Activated CD8-positive, alpha-beta memory T cell treated with anti-CD3 and anti-CD28 coated beads for 24 hours (primary cell): ENCODE results near the gene HOXC13.

Source experiments
- DNase-seq: peaks from one replicate; pipeline ENCODE4 v3.0.0-alpha.2; 2020

HOXC13 gene

GRCh38 chr12:53955036-53955775, 16.6 kb downstream of the HOXC13 start:
- DNase-seq: no peak

- DNase-seq: no peak
These were observed 17.2 kb downstream of the HOXC13 start for GRCh38 chr12:53955776-53956250.

- no peak for DNase-seq
These were observed 17.7 kb downstream of the HOXC13 start for GRCh38 chr12:53956251-53956887.

DNA sequence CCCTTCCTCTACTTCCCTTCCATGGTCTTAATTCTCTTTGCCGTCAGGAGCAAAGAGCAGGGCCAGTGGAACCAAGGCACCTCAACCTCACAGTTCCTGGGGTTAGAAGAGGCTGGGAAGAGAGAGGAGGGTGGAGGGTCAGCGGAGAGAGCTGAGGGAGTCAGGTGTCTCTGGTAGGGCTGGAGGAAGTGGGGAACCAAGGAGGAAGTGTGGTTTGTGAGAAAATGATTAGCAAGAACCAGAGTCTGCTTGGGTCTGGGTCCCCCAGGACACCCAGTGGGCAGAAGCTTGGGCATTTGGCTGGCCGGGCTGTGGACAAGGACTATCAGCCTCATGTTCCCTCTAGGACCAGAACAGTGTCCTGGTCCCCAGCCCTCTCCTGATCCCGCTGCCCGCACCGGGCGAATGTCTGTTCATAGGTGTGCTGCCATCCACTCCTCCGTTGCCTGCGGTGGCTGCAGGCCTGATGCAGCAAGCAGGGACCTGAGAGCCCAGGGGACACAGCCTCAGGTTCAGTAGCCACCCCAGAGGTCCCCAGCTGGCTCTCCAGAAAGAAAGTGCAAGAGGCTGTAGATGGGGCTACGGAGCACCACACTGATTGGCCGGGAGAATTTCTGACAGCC, 18.4 kb downstream of the HOXC13 start:
- no peak for DNase-seq

DNA sequence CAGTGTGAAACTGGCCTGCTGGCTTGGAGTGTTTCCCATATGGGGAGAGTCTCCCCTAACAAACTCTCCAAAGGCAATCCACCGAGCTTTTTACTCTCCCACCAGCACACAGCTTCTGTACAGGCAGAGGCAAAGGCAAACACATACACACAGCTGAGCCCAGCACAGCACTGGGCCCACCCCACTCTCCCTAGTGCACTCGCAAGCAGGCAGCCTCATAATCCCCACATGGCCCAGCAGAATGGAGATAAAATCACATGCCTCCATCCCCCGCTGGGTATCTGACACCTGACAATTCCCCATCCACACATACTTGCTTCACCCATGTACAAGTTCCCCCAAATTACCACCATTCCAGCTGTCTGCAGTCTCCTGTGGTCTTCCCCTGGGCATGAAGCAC, 19.5 kb downstream of the HOXC13 start:
- DNase-seq: no peak

DNA sequence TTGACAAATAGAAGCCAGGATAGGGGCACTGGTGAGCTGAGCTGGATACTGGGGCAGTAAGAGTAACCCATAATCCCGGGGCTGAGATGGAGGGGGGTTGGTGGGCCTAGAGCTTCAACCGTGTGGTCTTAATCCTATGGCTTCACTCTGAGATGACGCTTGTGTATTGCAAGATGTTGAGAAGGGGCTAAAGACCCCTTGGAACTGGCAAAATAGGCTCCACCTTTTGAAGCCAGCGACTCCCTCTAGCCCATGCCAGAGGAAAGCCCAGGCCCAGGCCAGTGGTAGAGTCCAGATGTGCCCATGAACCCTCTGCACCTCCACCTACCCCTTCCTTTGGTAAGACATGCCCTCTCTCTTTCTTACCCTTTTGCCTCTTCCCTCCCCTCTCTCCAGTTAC, 20.7 kb downstream of the HOXC13 start:
- no peak for DNase-seq

- no peak for DNase-seq
These were observed 21.8 kb downstream of the HOXC13 start for GRCh38 chr12:53960187-53961024.

DNA sequence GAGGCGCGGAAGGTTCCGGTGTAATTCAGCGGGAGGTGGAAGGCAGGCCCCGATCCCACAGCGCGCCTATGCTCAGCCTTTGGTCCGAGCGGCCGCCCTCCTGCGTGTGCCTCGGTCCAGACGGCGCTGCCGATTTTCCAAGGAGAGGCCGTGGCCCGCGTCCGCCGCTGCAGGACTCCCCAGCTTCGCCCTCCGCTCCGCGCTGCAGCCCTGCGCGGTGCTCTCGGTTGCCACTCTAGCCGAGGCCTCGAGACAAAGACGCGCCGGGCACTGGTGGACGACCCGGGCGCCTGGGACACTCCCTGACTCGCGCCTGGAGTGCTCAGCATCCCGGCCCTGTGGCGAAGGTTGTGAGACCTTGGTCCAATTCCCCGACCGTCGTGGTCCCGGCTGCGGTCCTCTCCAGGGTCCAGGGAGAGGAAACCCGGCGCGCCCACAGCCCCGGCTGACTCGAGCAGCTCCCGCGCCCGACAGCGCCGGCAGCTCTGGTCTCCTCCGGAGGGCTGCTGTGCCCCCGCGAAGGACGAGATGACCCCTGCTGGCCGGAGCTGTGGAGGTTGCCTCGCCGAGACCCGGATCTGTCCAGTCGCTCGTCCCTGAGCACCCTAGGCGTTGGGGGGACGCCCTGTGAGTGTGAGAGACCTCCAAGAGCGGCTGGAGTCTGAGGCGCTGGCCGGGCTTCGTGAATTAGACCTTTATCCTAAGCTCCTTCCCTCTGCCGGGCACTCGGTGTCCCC, 22.6 kb downstream of the HOXC13 start:
- no peak for DNase-seq

- DNase-seq: no peak
These were observed 24.4 kb downstream of the HOXC13 start for GRCh38 chr12:53963005-53963404.

DNA sequence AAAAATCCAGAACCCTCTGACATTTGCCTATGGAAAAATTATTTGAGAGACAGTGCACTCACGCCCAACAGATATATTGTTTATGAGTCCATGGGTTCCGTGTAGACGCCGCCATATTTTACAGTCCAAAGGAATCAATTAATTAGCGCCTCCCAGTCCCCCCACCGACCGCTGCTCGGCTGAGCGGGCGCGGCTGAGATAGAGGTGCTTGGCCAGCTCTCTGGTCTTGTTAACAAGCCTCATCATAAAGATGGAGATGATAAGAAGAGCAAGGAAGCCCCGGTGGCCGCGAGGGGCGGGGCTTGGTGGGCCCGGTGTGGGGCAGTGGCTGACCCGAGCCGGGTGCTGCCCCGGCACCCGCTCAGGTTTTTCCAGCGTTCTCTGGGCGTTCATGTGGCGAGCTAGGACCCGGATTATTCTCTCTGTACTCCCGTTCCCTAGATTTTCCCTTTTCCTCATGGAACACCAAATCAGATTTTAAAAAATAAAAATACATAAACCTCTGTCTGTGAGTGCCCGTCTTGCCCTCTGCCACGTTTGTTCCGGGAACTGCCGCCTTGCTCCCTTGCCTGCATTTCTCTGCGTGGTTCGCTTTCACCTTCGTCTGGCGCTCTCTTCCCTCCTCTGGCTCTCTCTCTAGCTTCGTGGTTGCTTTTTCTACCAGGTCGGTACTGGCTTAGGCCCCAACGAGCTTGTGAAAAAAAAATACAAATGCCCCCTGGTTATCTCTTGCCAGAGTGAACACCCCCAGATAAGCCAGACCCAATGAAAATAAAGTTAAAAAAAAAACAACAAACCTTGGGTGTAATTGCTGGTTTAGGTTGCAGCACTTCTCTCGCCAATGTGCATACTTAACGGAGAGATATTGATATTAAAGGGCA, 25.0 kb downstream of the HOXC13 start:
- no peak for DNase-seq

DNA sequence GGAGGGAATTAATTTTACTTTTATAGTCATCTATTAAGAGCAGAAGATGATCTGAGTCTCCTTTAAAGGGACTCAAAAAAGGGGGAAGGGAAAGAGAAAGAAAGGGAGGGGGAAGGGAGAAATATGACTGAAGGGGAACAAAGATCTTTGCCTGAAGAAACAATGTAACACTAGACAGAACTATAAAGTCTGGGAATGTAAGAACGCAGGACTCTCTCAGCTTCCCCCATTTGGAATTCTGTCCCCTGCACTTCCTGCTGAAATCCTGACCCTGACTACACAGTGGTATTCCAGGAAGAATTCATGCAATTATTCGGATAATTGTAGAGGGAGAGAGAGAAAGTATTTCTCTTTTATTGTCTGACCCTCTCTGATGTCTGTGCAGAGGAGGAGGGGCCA, 25.7 kb downstream of the HOXC13 start:
- no peak for DNase-seq

- no peak for DNase-seq
These were observed 26.9 kb downstream of the HOXC13 start for GRCh38 chr12:53965281-53966084.

- no peak for DNase-seq
These were observed 27.4 kb downstream of the HOXC13 start for GRCh38 chr12:53966085-53966384.

DNA sequence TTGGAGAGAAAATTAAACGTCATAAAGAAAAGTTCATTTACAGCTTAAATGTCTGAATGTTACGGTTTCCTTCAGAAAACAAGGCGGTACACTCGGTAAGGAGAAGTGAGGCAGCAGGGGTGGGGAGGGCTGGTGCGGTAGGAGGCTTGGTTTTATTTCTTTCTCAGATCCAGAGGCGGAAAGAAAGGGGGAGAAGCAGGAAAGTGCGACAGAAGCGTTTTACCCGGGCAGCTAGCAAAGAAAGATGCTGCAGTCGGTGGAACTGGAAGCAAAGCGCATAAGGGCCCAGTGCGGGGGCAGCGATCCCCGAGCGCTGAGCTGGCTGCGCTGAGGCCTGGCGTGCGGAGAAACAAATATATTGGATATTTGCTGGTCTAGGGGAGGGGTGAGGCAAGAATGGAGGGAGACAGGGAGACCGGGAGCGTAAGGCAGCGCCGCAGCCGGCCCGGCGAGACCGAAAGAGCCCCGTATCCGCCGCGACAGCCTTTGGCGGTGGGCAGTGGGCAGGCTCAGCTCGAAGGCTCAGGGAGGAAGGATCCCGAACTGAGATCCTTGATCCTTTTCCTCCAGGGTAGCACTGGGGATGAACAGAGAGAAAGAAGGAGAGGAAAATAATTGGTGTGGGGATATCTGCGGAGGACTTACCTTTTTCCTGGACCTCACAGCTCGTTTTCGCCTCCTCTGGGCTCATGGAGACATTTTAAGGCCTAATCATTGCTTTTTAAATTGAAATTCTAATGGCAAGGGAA, 27.9 kb downstream of the HOXC13 start:
- no peak for DNase-seq

DNA sequence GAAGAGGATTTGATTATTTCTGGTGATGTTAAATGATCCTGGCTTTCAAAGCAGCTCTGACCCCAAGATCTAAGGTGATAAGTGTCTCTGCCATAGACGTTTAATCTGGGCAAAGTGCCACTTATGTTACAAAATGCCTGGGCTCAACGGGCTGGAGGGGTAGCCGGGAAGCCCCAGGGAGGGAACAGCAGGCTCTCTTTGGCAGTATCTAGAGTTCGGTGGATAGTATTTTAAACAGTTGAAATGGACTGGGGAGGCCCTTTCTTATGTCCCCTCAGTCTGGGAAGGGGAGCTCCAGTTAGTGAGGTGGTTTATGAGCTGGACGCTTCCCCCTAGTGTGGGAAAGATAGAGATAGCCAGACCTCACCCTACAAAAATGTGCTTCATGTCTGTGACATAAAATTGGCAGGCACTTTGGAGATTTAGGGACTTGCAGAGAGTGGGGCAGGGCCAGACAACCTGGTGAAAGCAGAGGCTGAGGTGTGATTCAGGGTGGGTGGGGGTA, 28.8 kb downstream of the HOXC13 start:
- no peak for DNase-seq

GRCh38 chr12:53968214-53969127, 29.8 kb downstream of the HOXC13 start:
- no peak for DNase-seq

DNA sequence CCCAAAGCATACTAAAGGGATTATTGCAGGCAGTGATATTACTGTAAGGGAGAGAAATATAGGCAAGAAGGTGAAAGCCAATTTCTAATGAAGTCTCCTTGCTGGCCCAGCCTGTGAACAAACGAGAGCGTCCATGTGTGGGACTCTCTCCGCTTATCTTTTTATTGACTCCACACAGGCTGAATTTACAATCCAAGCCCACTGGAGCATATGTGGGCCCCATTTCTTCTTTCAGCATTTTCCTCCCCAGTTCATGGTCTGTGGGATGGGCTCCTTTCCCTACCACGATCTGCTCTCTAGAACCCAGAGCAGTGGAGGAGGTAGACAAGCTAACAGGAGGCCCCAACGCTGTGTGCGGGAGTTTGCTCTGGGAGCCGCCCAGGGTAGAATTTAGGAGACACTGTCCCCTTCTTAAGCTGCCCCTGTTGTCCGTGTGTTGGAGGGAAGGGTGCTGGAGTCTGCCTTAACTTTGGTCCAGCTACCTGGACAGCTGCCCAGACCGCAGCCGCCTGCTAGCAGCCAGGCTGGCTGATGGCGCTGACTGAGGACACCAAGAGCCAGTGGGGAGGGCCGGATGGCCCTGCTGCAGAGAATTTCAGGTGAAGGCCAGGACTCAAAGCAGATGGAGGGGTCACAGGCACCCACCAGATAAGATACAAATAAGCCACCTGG, 31.1 kb downstream of the HOXC13 start:
- DNase-seq: no peak

DNA sequence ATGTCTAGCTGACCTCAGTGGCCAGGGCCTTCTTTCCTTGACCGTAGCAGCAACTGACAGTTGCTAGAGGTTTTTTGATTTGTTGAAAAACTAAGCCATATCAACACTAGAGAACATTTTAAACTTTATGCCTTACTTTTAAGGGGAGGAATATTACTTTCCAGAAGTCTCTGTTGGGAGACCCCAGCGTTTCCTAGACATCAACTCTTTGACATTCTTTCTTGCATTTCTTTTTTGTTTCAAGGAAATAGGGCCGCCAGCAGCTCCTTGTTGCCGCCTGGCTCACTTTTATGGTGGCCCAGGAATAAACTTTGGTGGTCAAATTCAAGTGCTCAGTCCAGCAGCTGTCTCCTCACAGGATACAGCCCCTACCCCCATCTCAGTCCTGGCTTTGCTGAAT, 31.8 kb downstream of the HOXC13 start:
- DNase-seq: no peak
